HEK293T (cell line): Measurements from ENCODE around the gene GRM7.

Experiments
- CTCF ChIA-PET: fragments of 350-600 bp; formaldehyde crosslinking; extraction: SDS; loops from one replicate; lab custom pipeline; 2021; ENCODE audit warnings: antibody characterized with exemption, inconsistent platforms; lab: Yijun Ruan, JAX
- POLR2A ChIA-PET: fragments of 350-600 bp; formaldehyde crosslinking; extraction: SDS; loops from one replicate; lab custom pipeline; 2020; ENCODE audit warnings: antibody characterized with exemption, inconsistent platforms; lab: Yijun Ruan, JAX
- DNase-seq: peaks from one replicate; pipeline ENCODE4 v3.0.0; 2012; ENCODE audit warnings: mixed read lengths; ENCODE audit errors: extremely low spot score
- ARNT ChIP-seq: fragments of 450-650 bp; IDR thresholded peaks from 2 replicates; pipeline ENCODE4 v1.6.1; 2017; ENCODE audit warnings: mild to moderate bottlenecking
- BHLHE40 ChIP-seq: fragments of 450-650 bp; IDR thresholded peaks from 2 replicates; pipeline ENCODE4 v1.6.1; 2016; ENCODE audit warnings: mild to moderate bottlenecking, moderate library complexity, borderline replicate concordance
- CTBP1 ChIP-seq: fragments of 450-650 bp; IDR thresholded peaks from 2 replicates; pipeline ENCODE4 v1.6.1; 2016; ENCODE audit warnings: borderline replicate concordance
- ELF4 ChIP-seq: fragments of 450-650 bp; IDR thresholded peaks from 2 replicates; pipeline ENCODE4 v1.6.1; 2017; ENCODE audit warnings: antibody characterized with exemption
- FOXA1 ChIP-seq: fragments of 450-650 bp; IDR thresholded peaks from 2 replicates; pipeline ENCODE4 v1.6.1; 2016; ENCODE audit warnings: mild to moderate bottlenecking
- FOXK2 ChIP-seq: fragments of 450-650 bp; IDR thresholded peaks from 2 replicates; pipeline ENCODE4 v1.6.1; 2016; ENCODE audit warnings: mild to moderate bottlenecking
- FOXM1 ChIP-seq: fragments of 450-650 bp; IDR thresholded peaks from 2 replicates; pipeline ENCODE4 v1.6.1; 2017; ENCODE audit warnings: mild to moderate bottlenecking, borderline replicate concordance
- HDGF ChIP-seq: fragments of 450-650 bp; IDR thresholded peaks from 2 replicates; pipeline ENCODE4 v1.6.1; 2017; ENCODE audit warnings: antibody characterized with exemption, borderline replicate concordance
- L3MBTL2 ChIP-seq: fragments of 450-650 bp; conservative IDR thresholded peaks from 2 replicates; pipeline ENCODE4 v1.6.1; 2016; ENCODE audit warnings: mild to moderate bottlenecking
- LEF1 ChIP-seq: fragments of 450-650 bp; IDR thresholded peaks from 2 replicates; pipeline ENCODE4 v1.6.1; 2017; ENCODE audit warnings: mild to moderate bottlenecking, borderline replicate concordance
- NFRKB ChIP-seq: fragments of 450-650 bp; IDR thresholded peaks from 2 replicates; pipeline ENCODE4 v1.6.1; 2016; ENCODE audit warnings: mild to moderate bottlenecking, moderate library complexity
- PKNOX1 ChIP-seq: fragments of 450-650 bp; IDR thresholded peaks from 2 replicates; pipeline ENCODE4 v1.6.1; 2016
- SP1 ChIP-seq: fragments of 450-650 bp; IDR thresholded peaks from 2 replicates; pipeline ENCODE4 v1.6.1; 2017
- SUZ12 ChIP-seq: fragments of 450-650 bp; IDR thresholded peaks from 2 replicates; pipeline ENCODE4 v1.6.1; 2016; ENCODE audit warnings: mild to moderate bottlenecking
- TARDBP ChIP-seq: fragments of 450-650 bp; IDR thresholded peaks from 2 replicates; pipeline ENCODE4 v1.6.1; 2016
- ZNF384 ChIP-seq: fragments of 450-650 bp; IDR thresholded peaks from 2 replicates; pipeline ENCODE4 v1.6.1; 2016

Gene GRM7

GRCh38 chr3:6935970-6936369 lies 75.1 kb downstream of the GRM7 start:
- POLR2A ChIA-PET, result no interaction called here
- DNase-seq, result no peak
- TF ChIP-seq CTBP1, result no peak
- no peak for TF ChIP-seq ELF4
- TF ChIP-seq LEF1, result no peak
- TF ChIP-seq BHLHE40, result no peak
- no peak for TF ChIP-seq FOXA1
- TF ChIP-seq ARNT, result no peak
- TF ChIP-seq FOXM1, result no peak
- no peak for TF ChIP-seq PKNOX1
- no peak for TF ChIP-seq L3MBTL2
- TF ChIP-seq NFRKB, result no peak
- TF ChIP-seq SUZ12, result no peak
- no peak for TF ChIP-seq HDGF
- TF ChIP-seq ZNF384, result no peak
- no peak for TF ChIP-seq TARDBP
- no peak for TF ChIP-seq SP1
- no peak for TF ChIP-seq FOXK2
- CTCF ChIA-PET, result no interaction called here

- no peak for DNase-seq
- POLR2A ChIA-PET, result no interaction called here
- CTCF ChIA-PET, result no interaction called here
- TF ChIP-seq ELF4, result no peak
- TF ChIP-seq CTBP1, result no peak
- TF ChIP-seq ZNF384, result no peak
- no peak for TF ChIP-seq LEF1
- TF ChIP-seq FOXK2, result no peak
- TF ChIP-seq ARNT, result no peak
- TF ChIP-seq PKNOX1, result no peak
- TF ChIP-seq FOXM1, result no peak
- TF ChIP-seq TARDBP, result no peak
- TF ChIP-seq BHLHE40, result no peak
- no peak for TF ChIP-seq SUZ12
- no peak for TF ChIP-seq FOXA1
- TF ChIP-seq SP1, result no peak
- TF ChIP-seq HDGF, result no peak
- no peak for TF ChIP-seq L3MBTL2
- TF ChIP-seq NFRKB, result no peak
These were observed 101.9 kb downstream of the GRM7 start for GRCh38 chr3:6962801-6963200.

- TF ChIP-seq L3MBTL2, result no peak
- TF ChIP-seq BHLHE40, result no peak
- no peak for TF ChIP-seq LEF1
- no peak for TF ChIP-seq FOXK2
- no peak for TF ChIP-seq ZNF384
- TF ChIP-seq FOXA1, result no peak
- TF ChIP-seq CTBP1, result no peak
- no peak for TF ChIP-seq SP1
- no peak for TF ChIP-seq ARNT
- no peak for TF ChIP-seq PKNOX1
- TF ChIP-seq TARDBP, result no peak
- no peak for TF ChIP-seq FOXM1
- no peak for TF ChIP-seq ELF4
- CTCF ChIA-PET, result no interaction called here
- DNase-seq, result no peak
- POLR2A ChIA-PET, result no interaction called here
These were observed 105.0 kb downstream of the GRM7 start for GRCh38 chr3:6965881-6966280.

- DNase-seq, result no peak
- no peak for TF ChIP-seq FOXK2
- TF ChIP-seq NFRKB, result no peak
- no peak for TF ChIP-seq SUZ12
- no peak for TF ChIP-seq HDGF
- no peak for TF ChIP-seq LEF1
- TF ChIP-seq PKNOX1, result no peak
- no peak for TF ChIP-seq SP1
- no peak for TF ChIP-seq ZNF384
- TF ChIP-seq BHLHE40, result no peak
- no peak for TF ChIP-seq L3MBTL2
- no peak for TF ChIP-seq FOXM1
- TF ChIP-seq ARNT, result no peak
- no peak for TF ChIP-seq TARDBP
- TF ChIP-seq CTBP1, result no peak
- ChIA-PET POLR2A (no interaction called here), CTCF (no interaction called here)
These were observed 111.0 kb downstream of the GRM7 start for GRCh38 chr3:6971933-6972332.

DNA sequence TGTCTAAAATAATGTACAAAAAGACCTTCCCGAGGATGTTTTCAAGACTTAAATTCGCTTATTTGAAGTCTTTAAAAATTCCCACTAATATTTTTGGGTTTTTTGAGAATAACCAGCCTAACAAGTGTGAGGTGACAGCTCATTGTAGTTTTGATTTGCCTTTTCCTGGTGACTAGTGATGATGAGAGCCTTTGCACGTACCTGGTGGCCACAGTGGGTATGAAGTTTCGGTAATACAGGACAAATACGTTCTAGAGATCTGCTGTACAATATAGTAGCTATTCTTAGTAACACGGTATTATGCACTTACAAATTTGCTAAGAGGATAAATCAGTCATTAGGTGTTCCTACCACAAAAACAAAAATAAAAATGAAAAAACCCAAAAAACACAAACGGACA lies 124.9 kb downstream of the GRM7 start:
- POLR2A ChIA-PET, result no interaction called here
- TF ChIP-seq ELF4 (no peak), ZNF384 (no peak), ARNT (no peak), TARDBP (no peak), L3MBTL2 (no peak), FOXK2 (no peak), LEF1 (no peak), FOXM1 (no peak), NFRKB (no peak), PKNOX1 (no peak), HDGF (no peak)
- CTCF ChIA-PET, result no interaction called here
- no peak for DNase-seq
